ENCODE results near the gene TMEM33.

Gene TMEM33

DNA sequence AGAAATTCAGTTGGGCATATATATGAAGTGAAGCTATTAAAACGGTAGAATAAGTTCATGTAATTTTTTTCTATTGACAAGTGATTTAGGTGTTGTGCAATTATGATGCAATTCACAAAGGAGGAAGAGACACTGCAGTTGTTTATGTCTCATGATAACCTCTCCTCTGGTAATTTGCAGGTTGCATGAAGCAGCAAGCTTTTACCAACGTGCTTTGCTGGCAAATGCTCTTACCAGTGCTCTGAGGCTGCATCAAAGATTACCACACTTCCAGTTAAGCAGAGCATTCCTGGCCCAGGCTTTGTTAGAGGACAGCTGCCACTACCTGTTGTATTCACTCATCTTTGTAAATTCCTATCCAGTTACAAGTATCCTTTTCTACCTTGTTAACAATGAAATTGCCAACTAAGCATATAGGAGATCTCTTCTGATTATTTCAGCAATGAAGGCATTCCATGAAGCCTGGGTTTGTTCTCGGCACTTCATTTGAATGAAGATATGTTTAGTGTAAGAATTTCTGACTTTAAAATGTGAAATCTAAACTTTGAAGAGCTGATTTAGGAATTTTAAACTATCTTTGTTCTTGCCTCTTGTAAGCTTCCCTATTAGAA lies 3.9 kb downstream of the TMEM33 start:
- DNase-seq (ENCODE audit: low spot score) = no peak

DNA sequence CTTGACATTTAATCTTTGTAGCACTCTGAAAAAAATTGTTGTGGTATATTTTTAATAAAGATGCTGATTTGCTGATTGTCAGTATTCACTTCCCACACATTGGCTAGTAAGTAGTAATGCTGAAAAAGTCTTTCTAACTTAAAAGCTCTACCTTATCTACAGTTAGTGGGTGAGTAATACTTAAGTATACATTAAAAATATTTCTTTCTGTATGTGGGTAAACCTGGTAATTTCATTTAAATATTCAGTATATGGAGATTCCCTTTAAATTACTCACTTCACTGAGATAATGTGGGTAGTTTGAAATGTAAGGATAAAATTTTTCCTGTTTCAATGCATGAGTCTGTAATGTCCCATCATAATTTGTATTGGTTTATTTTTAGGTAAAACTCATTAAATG lies 5.6 kb downstream of the TMEM33 start:
- no peak for DNase-seq (ENCODE audit: low spot score)

DNA sequence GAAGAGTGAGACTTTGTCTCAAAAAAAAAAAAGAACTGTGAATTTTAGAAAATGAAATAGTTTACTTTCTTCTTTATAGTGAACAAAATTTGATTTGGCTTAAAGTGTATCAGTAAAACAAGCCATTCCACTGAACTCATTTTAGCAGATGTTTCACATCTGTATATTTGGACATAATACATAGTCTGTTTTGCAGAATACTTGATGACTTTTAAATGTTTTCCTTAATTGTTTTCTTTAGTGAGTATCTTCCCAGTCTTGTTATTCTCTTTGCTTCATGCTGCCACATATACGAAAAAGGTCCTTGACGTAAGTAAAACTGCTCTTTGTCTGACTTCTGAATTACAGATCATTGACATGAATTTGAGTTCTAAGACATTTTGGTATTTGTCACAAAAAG lies 8.3 kb downstream of the TMEM33 start:
- no peak for DNase-seq (ENCODE audit: low spot score)

DNA sequence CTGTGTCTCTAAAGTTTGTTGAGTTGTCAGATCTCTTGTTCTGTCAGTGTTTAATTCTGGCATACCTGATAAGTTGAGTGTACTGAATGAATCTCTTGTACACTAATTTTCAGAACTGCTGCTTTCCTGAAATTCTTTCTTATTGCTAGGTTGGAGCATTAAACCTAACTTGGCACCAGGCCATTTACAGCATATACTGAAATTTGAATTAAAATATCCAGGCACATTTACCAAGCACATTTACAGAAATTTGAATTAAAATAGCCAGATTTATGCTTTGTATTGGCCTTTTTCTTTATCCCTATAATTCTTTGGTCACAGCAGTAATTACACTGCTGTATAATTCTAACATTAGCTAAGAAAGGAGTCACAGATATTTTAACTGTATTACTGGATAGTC lies 8.9 kb downstream of the TMEM33 start:
- no peak for DNase-seq (ENCODE audit: low spot score)

GRCh38 chr4:41949531-41949930 lies 14.3 kb downstream of the TMEM33 start:
- no peak for DNase-seq (ENCODE audit: low spot score)

DNA sequence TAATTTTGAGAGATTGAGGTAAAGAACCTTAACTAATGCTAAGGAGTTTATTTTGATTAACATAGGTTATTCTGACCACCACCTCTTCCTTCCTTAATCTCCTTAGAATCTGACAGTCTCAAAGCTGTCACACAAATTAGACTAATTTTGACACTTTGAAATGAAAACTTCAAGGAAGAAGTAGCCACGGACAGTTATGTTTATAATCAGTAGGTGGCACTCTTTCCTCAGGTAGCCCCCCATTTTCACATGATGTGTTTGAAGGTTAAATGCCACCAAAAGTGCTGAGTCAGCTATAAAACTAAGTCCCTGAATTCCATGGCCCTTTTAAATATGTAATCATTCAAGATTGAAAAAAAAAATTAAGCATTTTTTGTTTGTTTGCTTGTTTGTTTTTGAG lies 22.4 kb downstream of the TMEM33 start:
- peak; percentile 16 for DNase-seq (ENCODE audit: low spot score)

DNA sequence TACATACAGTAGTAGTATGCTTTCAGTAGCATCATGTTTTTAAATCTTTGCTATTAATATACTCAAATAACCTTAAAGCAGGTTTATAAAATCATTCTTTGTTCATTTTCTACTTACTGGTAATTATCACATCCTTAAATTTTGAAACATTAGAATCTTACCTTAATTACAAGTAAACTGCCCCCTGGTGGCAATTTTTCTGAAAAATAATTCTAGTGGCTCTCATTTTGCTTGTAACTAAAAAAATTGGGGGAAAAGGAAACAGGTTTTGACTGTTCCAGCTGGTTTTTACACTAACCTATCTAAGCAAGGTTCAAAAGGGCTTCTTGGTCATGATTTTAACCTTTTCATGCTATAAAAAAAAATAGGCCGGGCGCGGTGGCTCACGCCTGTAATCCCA lies 27.9 kb downstream of the TMEM33 start:
- DNase-seq (ENCODE audit: low spot score) = peak; percentile 12

DNA sequence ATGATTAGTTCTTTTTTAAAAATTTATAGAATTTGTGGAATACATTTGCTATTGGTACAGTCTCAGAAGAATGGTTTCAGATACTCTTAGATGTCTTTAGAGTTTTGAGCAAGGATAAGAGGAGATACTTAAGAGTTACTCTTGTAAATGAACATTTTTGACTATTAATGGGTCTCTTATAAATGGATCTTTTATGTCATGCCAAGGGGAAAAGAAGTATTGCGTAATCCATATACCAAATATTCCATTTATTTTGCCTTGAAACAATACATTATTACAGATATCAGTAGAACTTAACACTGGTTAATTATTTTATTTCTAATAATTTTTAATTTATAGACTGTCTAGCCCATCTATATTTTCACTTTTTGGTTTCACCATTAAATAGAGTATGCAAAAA lies 29.2 kb downstream of the TMEM33 start:
- DNase-seq (ENCODE audit: low spot score) = no peak

DNA sequence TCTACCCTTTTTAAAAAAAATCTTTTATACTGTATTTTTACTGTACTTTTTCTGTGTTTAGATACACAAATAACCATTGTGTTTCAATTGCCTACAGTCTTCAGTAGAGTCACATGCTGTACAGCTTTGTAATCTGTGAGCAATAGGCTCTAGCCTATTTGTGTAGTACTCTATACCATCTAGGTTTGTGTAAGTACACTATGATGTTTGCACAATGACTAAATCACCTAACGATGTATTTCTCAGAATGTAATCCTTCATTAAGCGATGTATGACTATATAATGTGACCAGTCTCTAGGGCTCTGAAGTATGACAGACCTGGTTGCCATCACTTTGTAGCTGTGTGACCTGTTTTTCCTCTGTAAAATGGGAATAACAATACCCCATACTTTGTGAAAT lies 32.2 kb downstream of the TMEM33 start:
- DNase-seq (ENCODE audit: low spot score) = no peak

GRCh38 chr4:41969671-41970070 lies 34.4 kb downstream of the TMEM33 start:
- DNase-seq (ENCODE audit: low spot score) = no peak

DNA sequence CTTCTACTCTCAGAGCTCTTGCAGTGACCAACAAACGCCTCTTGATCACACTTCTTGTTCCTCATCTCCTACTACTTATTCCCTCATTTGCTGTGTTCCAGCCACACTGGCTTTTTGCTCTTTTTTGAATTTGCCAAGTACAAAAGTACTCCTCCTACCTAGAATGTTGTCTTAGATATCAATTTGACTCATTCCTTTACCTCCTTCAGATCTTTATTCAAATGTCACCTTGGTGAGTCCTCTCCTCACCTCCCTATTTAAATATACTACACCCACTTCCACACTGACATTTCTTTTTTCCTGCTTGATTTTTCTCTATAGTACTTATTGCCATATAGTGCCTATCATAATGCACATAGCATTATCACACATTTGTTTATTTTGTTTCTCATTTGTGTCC lies 40.1 kb downstream of the TMEM33 start:
- no peak for DNase-seq (ENCODE audit: low spot score)

GRCh38 chr4:41976775-41977516 lies 41.7 kb downstream of the TMEM33 start:
- DNase-seq (ENCODE audit: low spot score) = no peak

DNA sequence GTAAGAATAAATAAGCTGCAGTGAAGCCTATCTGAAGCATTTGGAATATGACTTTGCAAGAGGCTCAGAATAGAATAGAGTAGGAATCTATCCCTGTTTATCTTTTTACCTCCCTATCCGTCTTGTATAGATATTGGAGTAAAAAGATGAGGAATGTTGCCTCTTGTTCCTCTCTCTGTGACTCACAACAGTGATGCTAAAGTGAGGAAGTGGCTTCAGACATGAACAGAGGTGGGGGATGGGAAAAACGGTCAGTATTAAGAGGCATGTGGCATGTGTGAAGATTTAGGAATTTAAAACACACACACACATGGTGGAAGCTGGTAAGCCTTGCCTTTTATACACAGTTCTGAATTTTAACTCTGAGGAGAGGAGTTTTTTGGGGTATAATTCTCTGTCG lies 42.5 kb downstream of the TMEM33 start:
- DNase-seq (ENCODE audit: low spot score) = no peak

DNA sequence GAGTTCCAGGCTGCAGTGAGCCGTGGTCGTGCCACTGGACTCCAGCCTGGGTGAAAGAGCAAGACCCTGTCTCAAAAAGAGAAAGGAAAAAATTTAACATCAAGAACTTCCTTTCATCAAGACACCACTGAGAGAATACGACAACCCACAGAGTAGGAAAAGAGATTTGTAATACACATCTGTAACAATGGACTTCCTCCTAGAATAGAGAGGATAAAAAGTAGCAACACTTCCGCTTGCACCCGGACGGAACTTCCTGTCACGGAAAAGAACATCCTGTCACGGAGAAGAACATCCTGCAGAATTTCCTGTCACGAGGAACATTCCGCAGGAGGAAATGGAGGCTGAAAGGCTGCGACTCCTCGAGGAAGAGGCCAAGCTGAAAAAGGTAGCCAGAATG lies 46.2 kb downstream of the TMEM33 start, which contains the start of gene DCAF4L1:
TSS of gene DCAF4L1 (plus strand) at position 301 of the 400 bp plus-strand sequence. CDS start at position 338, 37 bp downstream.
- DNase-seq (ENCODE audit: low spot score) = no peak

- no peak for DNase-seq (ENCODE audit: low spot score)
These were observed 47.5 kb downstream of the TMEM33 start for GRCh38 chr4:41982716-41983115.

DNA sequence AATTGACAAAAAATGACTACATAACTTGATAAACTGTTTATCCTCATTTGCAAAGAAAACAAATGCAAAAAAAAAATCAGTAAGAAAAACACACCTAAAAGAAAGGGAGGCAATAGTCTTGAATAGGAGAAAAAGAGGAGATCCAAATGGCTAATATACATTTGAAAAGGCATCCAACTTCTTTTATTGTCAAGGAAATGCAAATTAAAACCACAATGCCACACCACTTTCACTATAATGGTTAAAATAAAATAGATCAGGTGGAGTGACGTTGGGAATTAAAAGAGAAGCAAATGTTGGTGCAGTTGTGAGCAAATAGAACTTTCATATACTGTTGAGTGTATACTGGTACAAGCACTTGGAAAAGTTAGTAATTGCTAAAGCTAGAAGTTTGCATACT lies 49.9 kb downstream of the TMEM33 start:
- DNase-seq (ENCODE audit: low spot score) = no peak

DNA sequence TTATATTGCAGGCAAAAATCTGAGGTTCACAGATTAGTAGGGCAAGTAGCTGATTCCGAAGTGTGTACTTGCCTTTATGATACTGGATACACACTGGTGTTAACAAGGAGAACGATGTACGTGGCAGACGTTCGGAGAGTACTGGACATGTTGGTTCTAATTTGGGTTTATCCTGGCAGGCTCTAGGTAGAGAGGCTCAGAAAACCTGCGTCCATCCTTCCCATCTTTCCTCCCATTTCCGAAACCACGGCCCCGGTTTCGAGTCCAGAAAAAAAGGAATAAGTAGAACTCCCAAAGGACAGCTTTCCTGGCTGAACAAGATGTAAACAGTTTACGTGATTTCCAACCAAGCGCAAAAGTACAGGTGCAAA lies 54.8 kb downstream of the TMEM33 start:
- no peak for DNase-seq (ENCODE audit: low spot score)

GRCh38 chr4:41990365-41991111 lies 55.3 kb downstream of the TMEM33 start, which contains the start of gene SLC30A9:
Gene SLC30A9 (plus strand): TSS chr4:41990530. CDS start chr4:41990652, 122 bp downstream.
- DNase-seq (ENCODE audit: low spot score) = peak; percentile 94

GRCh38 chr4:41991916-41992767 lies 56.9 kb downstream of the TMEM33 start:
- no peak for DNase-seq (ENCODE audit: low spot score)

DNA sequence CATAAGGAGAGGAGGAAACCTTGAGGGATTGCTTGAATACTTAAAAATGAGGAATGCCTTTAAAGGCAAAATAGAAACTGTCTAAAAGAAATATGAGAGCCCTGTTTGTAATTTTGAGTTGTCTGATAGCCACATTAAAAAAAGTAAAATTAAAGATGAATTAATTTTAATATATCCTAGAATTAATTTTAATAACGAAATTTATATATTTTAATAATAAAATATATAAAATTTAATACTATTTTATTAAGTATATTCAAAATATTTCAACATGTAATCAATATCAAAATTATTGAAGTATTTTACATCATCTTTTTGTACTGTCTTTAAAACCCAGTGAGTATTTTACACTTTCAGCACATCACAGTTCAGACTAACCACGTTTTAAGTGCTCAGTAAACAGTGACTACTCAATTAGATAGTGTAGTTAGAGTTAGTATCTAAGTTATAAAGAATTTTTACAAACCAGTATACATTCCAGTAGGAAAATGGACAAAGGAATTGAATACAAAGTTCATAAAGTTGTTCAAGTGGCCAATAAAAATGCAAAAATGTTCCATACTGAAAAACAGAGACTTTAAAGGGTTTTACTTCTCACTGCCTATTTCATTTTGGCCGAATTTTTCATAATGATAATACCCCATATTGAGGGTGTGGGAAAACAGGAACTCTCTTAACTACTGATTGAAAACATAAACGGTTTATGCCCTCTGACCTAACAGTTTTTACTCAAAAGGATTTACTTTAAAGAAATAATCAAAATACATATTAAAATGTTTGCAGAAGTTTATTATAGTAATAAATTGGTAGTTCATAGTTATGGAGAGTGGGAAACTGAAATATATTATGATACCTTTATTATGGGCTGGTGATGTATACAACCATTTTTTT lies 58.0 kb downstream of the TMEM33 start:
- no peak for DNase-seq (ENCODE audit: low spot score)

Data from SK-N-DZ (cell line).